Natural killer cell (primary cell): ENCODE data around the gene NXN. TPM values are rescaled to one million over a fixed set of nuclear protein-coding genes. Genes with fewer than 3 reads are reported as not detected.

Source experiments
- ATAC-seq, 3 donors: fragments of 150-1000 bp in 2 of 3; fragments of 200-7000 bp in 1 of 3; cut with Tn5 transposase; 1 replicate in 1 of 3; 2 replicates in 2 of 3; pipeline ENCODE4 v1.10.0; 2021; ENCODE audit warnings: mild to moderate bottlenecking in 2 of 3, moderate library complexity in 2 of 3
- DNase-seq, 2 donors: peaks; one replicate each; pipeline versions ENCODE4 v3.0.0 to v3.0.0-alpha.2; 2013 to 2021; ENCODE audit warnings: mixed read lengths in 1 of 2
- H3K27ac ChIP-seq: one replicate; pipeline ENCODE4 v1.5.1; 2013; ENCODE audit warnings: mild to moderate bottlenecking, low read length
- H3K27me3 ChIP-seq: one replicate; pipeline ENCODE4 v1.6.1; 2013; ENCODE audit warnings: low read length; ENCODE audit not compliant: control insufficient read depth, insufficient read depth
- H3K36me3 ChIP-seq: one replicate; pipeline ENCODE4 v1.6.1; 2013; ENCODE audit warnings: low read length; ENCODE audit not compliant: control insufficient read depth, insufficient read depth
- H3K4me1 ChIP-seq: one replicate; pipeline ENCODE4 v1.6.1; 2013; ENCODE audit warnings: low read length; ENCODE audit not compliant: control insufficient read depth, insufficient read depth
- H3K4me3 ChIP-seq: one replicate; pipeline ENCODE4 v1.5.1; 2013; ENCODE audit warnings: low read length
- H3K9me3 ChIP-seq: one replicate; pipeline ENCODE4 v1.6.1; 2013; ENCODE audit warnings: low read length; ENCODE audit not compliant: control insufficient read depth, insufficient read depth
- H3K27ac Mint-ChIP-seq, 2 donors: one replicate each; pipeline ENCODE4 v1.8.0; 2022; ENCODE audit warnings: mild to moderate bottlenecking in 2 of 2, mixed read lengths in 2 of 2, moderate library complexity in 1 of 2
- H3K27me3 Mint-ChIP-seq, 2 donors: one replicate each; pipeline ENCODE4 v1.8.0; 2022; ENCODE audit warnings: low read depth in 2 of 2, mixed read lengths in 2 of 2
- H3K36me3 Mint-ChIP-seq: one replicate; pipeline ENCODE4 v1.8.0; 2022; ENCODE audit warnings: mixed read lengths
- H3K4me1 Mint-ChIP-seq, 2 donors: one replicate each; pipeline ENCODE4 v1.8.0; 2022; ENCODE audit warnings: mixed read lengths in 2 of 2
- H3K4me3 Mint-ChIP-seq: one replicate; pipeline ENCODE4 v1.8.0; 2022; ENCODE audit warnings: mild to moderate bottlenecking, moderate library complexity, mixed read lengths
- H3K9me3 Mint-ChIP-seq, 2 donors: one replicate each; pipeline ENCODE4 v1.8.0; 2022; ENCODE audit warnings: mixed read lengths in 2 of 2
- CTCF ChIP-seq: fragments of 200-600 bp; IDR thresholded peaks from one replicate; pipeline ENCODE4 v1.8.0; 2022; ENCODE audit warnings: antibody characterized with exemption
- WGBS: methylation state at CpG from one replicate; pipeline ENCODE4 v1.1.7; 2013; ENCODE audit warnings: missing lambda C conversion rate; ENCODE audit not compliant: insufficient coverage; 5-methylcytosine and 5-hydroxymethylcytosine counted together
- intact Hi-C: fragments of 100-400 bp; cut with micrococcal nuclease; formaldehyde crosslinking; loops from one replicate; pipeline ENCODE4 v1.14.2; 2022
- total RNA-seq, 4 donors: library from RNA; stranded (reverse); fragments of 120-200 nt in 1 of 4; gene quantifications; one replicate each; pipeline versions ENCODE4 v1.2.3 to v1.2.4, GENCODE V29; 2013 to 2022

NXN gene
- total RNA-seq, 3 donors from 2014 or later (not counting 1 experiment from before 2014, with no cell fraction given): 0.14 to 0.55 TPM; not detected in 1

GRCh38 chr17:1005361-1005946 is 25.9 kb upstream of the NXN start:
- intact Hi-C loops: no loop called here
- Histone ChIP-seq H3K36me3 (peaks cover 84% of the 10 kb centered on the region), H3K27ac (no peak overlapping the region), H3K9me3 (no peaks in the 10 kb centered on the region), H3K27me3 (no peaks in the 10 kb centered on the region), H3K4me1 (no peaks in the 10 kb centered on the region), H3K4me3 (no peak overlapping the region)
- Mint-ChIP-seq H3K4me1 (peaks cover 8% of the 10 kb centered on the region in 2 donors), H3K27me3 (no peaks in the 10 kb centered on the region), H3K27ac (peak overlapping the region; percentile 38 to 45), H3K4me3 (no peak overlapping the region), H3K9me3 (no peaks in the 10 kb centered on the region), H3K36me3 (peaks cover 11% of the 10 kb centered on the region)
- no peak for DNase-seq
- no peak for ATAC-seq
- no peak for TF ChIP-seq CTCF
- 57% methylated on average over 23 of the region's 23 CpGs for WGBS

GRCh38 chr17:1004769-1005295 is 25.3 kb upstream of the NXN start:
- Histone ChIP-seq H3K27ac (no peak overlapping the region), H3K36me3 (peaks cover 81% of the 10 kb centered on the region), H3K27me3 (no peaks in the 10 kb centered on the region), H3K4me1 (no peaks in the 10 kb centered on the region), H3K4me3 (no peak overlapping the region), H3K9me3 (no peaks in the 10 kb centered on the region)
- Mint-ChIP-seq H3K27me3 (no peaks in the 10 kb centered on the region), H3K36me3 (peaks cover 11% of the 10 kb centered on the region), H3K4me1 (peaks cover 8% of the 10 kb centered on the region in 2 donors), H3K9me3 (no peaks in the 10 kb centered on the region), H3K27ac (peak overlapping the region; percentile 38 to 45), H3K4me3 (no peak overlapping the region)
- DNase-seq (no peak), ATAC-seq (no peak)
- 85% methylated on average over 13 of the region's 13 CpGs for WGBS
- intact Hi-C loops: no loop called here
- no peak for TF ChIP-seq CTCF

- 90% methylated on average over 30 of the region's 30 CpGs for WGBS
- Mint-ChIP-seq H3K9me3 (no peaks in the 10 kb centered on the region), H3K4me1 (peaks cover 11% of the 10 kb centered on the region in 2 donors)
Measured at GRCh38 chr17:1003972-1004768, 24.6 kb upstream of the NXN start.

More at GRCh38 chr17:1003972-1004768, 24.6 kb upstream of the NXN start:
- no peak for ATAC-seq
- Mint-ChIP-seq H3K36me3 (peaks cover 11% of the 10 kb centered on the region), H3K27ac (no peak overlapping the region), H3K4me3 (no peak overlapping the region), H3K27me3 (no peaks in the 10 kb centered on the region)
- Histone ChIP-seq H3K27me3 (no peaks in the 10 kb centered on the region), H3K9me3 (no peaks in the 10 kb centered on the region), H3K4me1 (no peaks in the 10 kb centered on the region), H3K27ac (no peak overlapping the region), H3K4me3 (no peak overlapping the region), H3K36me3 (peaks cover 78% of the 10 kb centered on the region)
- no peak for DNase-seq
- no peak for TF ChIP-seq CTCF
- intact Hi-C loops: no loop called here
